NCI-H2081 treated with DMSO at 0.1 percent for 48 hours (cell line): ENCODE measurements around the gene BAMBI.

Experiments used
- DNase-seq: peaks from one replicate; lab custom pipeline; 2025; lab: John Stamatoyannopoulos, UW

Gene BAMBI

DNA sequence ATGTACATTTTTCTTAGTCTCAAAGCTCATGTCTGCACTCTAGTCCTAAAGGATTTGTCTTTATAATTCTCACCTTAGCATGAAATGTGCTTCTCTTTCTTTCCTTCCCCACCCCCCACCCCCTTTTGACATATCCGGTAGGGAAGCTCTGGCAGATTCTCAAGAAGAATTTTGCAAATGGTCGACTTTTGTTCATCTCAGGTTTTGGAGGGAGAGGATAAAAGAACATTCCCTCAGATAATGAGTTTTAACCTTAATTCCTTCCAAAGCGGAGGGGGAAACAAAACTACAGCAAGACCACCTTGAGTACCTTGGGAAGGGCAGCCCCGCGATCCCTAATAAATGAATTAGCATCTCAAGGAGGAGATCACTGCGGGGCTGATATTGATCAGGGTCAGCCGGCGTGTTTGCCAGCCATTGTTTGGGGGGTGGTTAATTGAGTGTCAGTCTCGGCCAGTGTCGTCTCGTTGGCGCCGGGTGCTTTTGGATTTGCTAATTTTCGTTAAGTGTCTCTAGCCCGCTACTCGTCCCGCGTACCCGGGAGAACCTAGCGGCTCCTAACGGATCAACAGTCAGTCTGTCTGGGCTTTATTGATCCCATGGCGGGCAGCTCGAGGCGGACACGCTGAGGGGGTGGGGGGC is 874 bp upstream of the BAMBI start:
- DNase-seq, result no peak

DNA sequence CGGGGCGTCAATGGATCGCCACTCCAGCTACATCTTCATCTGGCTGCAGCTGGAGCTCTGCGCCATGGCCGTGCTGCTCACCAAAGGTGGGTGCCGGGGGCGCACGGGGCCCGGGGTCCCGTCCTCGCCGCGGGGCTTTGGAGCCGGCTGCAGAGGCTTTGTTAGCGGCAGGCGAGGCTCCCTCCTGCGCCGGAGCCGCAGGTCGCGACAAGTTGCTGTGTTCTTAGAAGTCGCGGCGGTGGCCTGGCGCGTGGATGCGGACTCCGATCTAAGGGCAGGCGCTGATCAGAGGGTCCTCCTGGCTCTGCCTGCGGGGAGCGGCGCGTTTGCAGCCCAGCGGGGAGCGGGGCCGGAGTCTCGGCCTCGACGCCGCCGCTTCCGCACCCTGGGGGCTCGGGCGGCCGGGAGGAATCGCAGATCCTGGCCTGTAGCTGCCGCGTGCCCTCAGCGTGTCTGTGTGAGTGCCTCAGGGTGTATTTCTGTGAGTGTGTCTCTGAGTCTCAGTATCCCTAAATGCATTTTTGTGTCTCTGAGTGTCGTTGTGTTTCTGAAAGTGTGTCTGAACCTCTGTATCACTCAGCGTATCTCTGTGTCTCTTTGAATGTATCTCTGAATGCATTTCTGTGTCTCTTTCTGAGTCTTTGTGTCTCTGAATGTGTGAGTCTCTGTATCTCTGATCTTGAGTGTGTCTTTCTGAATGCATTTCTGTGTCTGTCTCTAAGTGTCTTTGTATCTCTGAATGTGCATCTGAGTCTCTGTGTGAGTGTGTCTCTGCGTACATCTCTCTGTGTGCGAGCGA is 766 bp downstream of the BAMBI start:
- no peak for DNase-seq

DNA sequence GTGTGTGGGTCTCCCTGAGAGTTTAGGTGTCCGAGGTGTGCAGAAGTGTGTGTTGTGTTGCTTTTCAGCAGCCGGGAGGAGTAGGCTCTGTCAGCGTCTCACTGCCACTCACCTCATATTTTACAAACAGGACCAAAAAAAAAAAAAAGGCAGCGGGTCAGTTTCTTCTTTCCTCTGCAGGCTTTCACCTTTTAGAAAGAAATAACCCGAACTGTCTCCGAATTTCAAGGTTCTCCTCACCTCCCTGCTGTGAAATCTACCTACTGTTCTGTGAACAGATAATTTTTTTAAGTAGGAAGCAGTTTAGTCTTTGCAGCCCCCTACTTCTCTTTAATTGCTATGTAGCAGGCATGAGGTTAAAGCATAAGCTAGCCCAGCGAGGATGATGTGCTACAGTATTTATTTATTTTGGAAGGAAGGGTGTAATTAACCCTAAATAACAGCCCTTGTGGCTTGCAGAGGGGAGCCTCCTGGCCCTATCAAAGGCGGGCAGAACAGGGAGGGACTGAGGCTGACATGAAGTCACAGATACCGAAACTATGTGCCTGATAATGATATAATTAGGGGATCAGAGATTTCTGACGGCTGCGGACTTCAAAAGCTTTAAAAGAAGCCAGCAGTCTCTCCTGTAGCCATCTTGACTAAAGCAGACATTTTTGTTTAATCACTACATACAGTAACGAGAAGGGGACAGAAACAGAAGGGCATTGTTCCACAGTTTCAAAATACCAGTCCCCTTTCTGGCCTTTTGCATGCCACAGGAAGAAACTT is 1.6 kb downstream of the BAMBI start:
- DNase-seq, result peak; percentile 25

DNA sequence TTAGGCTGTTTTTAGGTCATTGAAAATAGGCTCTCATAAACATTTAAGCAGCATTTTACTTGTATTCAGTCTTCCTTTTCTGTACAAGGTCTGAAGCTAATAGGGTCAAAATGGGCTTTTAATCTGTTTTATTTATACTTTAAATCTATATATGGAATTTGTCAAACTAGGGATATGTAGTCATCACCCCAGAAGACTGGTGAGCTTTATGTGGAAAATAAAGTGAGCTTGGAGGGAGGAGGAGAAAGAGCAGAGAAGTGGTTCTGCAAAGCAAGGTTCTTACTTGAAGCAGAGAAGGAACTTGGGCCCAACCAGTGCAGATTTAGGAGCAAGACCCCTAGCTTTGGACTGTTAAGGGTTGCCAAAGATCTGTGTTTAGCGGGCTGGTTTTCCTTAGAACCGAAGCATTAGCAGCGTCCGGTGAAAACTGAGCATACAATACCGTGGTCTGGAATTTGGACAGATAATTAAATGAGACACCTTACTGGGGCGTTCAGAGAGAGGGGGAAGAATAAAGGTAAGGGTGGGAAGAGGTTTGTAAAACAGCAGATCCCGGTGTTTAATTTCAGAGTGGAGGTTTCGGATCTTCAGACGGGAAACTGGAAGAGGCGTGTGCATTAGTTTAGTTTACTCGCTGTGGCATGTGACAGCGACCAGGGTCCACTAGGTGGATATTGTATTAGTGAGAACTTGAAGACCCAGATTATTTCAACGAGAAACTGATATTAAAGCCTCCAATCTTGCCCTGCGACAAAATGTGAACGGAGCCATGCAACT is 2.4 kb downstream of the BAMBI start:
- no peak for DNase-seq

DNA sequence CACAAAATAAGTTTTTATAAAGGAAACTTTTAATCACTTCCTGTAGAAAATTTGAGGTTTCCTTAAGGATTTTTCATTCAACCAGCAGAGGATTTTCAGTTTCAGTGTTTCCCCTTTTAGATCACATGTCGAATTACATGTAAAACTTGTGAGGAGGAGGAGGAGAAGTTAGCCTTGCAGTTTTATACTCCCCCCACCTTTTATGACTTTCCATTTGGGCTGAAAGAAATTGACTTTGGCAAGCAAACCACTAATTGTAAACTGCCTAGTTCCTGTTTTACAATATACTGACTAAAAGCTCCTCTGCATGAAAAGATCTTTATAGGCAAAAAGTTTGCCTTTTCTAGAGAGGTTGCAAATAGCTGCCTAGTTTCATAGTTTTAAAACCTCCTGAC is 3.0 kb downstream of the BAMBI start:
- DNase-seq, result no peak

DNA sequence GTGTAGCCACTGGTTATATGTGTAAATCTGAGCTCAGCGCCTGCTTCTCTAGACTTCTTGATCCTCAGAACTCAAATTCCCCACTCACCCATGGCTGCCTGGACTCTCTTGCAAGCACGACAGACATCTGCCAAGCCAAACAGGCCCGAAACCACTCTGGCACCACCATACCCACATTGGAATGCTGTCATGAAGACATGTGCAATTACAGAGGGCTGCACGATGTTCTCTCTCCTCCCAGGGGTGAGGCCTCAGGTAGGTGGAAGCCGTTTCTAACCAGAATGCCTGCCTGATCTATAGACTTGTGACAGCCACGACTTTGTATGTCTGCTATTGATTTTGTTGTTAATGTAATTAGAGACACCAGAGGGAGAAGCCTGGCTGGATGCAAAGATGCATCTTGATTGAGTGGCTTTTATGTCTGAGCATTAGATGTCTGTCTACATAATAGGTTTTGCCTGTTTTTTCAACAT is 4.0 kb downstream of the BAMBI start:
- DNase-seq, result no peak

DNA sequence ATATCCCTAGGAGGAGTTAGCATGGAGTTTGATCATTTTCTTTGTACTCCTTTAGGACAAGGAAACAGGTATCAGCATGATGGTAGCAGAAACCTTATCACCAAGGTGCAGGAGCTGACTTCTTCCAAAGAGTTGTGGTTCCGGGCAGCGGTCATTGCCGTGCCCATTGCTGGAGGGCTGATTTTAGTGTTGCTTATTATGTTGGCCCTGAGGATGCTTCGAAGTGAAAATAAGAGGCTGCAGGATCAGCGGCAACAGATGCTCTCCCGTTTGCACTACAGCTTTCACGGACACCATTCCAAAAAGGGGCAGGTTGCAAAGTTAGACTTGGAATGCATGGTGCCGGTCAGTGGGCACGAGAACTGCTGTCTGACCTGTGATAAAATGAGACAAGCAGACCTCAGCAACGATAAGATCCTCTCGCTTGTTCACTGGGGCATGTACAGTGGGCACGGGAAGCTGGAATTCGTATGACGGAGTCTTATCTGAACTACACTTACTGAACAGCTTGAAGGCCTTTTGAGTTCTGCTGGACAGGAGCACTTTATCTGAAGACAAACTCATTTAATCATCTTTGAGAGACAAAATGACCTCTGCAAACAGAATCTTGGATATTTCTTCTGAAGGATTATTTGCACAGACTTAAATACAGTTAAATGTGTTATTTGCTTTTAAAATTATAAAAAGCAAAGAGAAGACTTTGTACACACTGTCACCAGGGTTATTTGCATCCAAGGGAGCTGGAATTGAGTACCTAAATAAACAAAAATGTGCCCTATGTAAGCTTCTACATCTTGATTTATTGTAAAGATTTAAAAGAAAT is 4.8 kb downstream of the BAMBI start:
- no peak for DNase-seq

DNA sequence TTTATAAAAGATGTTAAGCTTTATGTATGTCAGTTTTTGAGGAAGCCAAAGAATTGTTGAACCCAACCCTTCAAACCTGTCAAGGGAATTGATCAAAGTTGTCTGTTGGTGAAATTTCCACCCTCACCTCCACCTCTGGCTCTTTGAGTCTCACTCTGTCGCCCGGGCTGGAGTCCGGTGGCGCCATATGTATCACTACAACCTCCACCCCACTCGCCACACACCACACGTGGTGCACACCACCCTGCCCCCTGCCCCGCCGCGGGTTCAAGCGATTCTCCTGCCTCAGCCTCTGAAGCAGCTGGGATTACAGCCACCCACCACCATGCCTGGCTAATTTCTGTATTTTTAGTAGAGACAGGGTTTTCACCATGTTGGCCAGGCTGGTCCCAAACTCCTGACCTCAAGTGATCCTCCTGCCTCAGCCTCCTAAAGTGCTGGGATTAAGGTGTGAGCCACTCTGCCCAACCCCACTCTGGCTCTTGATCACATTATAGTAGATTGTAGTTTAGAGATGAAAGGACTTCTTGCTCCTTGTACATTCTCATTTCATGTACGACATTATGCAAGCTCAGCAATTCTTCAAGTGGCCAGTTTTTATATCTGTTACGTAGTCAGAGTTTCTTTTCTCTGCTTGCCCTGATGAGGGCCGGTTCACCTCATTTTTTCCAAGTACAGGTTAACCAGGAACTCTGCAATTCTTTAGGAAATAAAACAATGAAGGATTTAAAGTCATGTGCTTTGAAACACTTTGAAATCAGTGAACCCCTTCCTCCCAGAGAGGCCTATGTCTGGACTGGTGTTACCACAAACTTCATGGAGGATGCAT is 7.0 kb downstream of the BAMBI start:
- no peak for DNase-seq

DNA sequence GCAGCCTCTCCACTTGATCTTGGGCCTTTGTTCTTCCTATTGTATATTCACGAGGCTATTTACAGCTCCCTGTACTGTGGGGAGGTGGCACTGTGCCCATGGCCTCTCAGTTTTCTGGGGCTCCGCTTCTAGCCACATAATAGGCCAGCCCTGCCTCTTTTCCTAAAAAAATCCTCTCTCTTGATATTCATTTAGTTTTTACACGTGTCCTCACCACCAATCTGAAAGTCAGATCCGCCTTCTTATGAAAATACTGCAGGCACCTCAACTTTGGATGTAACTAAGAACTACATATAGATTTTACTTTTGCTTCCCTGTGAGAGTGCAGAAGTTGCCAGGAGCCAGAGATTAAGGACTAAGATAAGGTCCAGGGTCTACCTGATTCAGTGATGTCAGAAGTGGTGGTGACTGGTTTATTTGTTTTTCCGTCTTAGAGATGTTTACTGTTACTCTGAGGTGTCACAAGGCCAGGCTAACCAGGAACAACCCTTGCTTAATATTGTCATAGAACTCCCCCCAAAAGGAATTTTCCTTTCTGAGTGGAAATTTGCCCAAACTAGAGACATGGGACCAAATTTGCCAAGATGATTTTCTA is 7.8 kb downstream of the BAMBI start:
- DNase-seq, result no peak

DNA sequence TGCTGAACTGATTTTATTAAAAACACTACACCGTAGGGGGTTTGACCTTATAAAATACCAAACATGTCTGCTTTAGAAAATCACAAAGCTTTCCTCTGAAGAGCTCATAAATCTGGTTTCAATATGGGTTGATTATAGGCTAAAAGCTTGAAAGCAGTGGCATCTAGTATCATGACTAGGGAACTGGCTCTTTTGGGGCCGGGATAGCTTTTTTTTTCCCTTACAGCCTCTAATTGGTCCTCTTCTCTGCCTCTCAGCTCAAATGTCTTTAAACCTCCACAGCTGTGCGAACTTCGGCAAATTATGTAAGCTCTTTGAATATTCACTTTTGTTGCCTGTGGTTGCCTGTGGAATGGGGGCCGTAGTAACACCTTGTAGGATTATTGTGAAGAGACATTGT is 8.4 kb downstream of the BAMBI start:
- no peak for DNase-seq

DNA sequence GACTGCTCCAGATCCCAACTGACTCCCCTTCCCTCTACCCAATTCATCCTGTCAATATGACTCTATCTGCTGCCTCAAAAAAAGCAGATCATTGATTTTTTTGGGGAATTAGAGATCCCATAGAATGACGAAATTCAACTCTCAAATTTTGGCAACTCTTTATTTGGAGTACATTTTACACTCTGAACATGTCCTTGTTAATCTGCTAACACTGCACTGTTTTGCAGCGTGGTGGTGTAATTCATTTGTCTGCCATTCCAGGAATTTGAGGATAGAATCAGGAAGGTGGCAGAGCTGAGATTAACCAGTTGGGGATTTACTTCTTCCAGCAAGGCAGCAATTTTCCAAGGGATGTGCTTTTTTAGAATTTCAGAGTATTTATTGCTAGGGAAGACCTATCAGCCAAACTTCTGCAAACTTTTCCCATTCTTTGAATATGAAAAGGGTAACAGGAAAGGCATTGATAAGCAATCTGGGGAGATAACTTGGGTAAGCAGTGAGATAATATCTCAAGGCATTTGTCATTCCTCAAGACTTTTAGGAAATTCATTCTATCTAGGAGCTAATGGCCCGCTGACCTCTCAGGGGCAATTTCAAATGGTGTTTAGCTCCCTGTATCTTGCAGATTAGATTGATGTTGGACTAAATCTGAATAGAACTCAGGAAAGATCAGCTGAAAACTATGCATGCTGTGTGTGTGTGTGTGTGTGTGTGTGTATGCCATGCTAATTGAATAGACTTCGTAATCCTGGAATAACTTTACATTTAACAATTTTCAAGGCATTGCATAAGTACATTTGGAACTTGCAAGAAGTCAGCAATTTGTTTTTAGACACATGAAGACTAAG is 9.7 kb downstream of the BAMBI start:
- no peak for DNase-seq

DNA sequence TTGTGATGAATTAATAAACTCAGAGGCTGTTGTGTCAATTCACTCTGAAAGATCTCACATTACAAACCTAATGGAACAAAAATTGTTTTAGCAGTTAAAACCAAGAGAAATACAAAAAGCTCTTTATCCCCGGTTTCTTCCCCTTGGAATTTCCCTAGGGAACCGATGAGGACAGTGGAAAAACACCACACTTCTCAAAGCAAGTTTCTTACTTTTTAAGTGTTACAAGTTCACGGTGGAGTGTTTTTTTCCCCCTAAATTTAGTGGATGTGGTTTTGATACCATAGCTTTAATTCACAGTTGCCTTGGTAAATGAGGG is 10.3 kb downstream of the BAMBI start:
- no peak for DNase-seq

DNA sequence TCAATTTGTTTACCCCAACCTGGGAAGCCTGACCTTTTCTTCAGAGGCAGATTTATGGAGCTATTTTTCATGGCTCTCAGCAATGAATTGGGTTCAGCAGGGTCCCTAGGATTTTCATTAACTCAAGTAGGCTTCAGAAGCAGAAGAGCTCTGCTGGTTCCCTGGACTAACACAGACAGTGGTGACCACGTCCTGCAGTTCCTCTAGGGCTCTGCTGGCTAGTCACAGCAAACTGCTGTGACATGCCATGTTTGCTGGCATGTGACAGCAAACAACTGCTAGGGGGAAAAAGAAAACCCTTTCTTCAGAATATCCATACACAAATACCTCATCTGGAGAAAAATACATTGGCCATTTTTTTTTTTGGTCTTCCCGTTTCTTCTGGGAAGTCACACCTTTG is 13.2 kb downstream of the BAMBI start:
- no peak for DNase-seq

DNA sequence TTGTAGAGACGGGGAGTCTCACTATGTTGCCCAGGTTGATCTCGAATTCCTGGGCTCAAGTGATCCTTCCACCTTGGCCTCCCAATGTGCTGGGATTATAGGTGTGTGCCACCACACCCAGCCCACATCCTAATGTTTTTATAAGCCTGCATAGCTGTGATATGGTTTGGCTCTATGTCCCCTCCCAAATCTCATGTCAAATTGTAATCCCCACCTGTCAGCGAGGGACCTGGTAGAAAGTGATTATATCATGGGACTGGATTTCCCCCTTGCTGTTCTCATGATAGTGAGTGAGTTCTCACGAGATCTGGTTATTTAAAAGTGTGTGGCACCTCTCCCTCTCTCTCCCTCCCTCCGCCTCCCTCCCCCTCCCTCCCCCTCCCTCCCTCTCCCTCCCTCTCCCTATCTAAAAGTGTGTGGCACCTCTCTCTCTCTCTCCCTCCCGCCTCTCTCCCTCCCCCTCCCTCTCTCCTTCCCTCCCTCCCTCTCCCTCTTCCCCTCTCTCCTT is 13.9 kb downstream of the BAMBI start:
- DNase-seq, result no peak

DNA sequence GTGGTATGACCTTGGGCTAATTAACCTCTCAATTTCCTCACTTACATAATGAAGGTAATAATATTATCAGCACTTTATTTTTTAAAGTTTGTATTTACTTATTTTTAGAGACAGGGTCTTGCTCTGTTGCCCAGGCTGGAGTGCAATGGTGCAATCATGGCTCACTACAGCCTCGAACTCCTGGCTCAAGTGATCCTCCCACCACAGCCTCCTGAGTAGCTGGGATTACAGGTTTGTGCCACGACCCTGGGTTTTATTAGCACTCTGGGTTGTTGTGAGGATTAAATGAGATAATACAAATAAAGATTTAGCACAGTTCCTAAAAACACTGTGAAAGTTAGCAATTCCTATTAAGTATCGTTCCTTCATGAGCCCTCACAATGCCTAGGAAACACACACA is 14.7 kb downstream of the BAMBI start:
- DNase-seq, result no peak

DNA sequence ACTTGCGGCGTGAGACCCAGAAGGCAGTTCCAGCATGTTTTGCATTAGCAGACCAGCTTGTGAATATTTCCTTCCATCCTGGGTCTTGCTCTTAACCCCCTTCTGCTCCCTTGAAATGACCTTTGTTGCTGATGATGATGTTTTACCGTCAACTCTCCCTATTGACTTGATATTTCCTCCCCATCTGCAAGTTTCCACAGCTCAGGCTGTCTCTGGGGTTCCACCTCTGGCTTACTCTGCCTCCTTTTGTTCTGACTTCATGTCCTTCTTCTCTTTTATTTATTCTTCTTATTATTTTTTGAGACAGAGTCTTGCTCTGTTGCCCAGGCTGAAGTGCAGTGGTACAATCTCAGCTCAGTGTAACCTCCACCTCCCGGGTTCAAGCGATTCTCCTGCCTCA is 17.2 kb downstream of the BAMBI start:
- DNase-seq, result no peak

DNA sequence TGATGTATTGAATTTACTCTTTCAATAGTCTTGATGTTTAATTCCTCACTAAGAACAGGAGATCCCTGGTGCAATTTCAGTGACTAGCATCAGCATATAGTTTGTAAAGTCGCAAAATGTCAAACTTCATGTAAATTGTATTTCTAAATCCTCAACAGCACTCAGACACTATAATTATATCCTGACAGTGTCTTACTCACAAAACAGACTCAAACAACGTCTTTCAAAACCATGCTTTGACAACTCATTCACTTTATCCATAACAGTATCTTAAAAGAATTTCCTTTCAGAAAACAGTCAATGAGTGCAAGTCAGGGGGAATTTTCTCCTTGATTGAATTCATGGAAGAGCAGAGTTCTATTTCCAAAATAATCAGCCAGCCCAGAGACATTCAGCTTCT is 20.8 kb downstream of the BAMBI start:
- DNase-seq, result no peak

DNA sequence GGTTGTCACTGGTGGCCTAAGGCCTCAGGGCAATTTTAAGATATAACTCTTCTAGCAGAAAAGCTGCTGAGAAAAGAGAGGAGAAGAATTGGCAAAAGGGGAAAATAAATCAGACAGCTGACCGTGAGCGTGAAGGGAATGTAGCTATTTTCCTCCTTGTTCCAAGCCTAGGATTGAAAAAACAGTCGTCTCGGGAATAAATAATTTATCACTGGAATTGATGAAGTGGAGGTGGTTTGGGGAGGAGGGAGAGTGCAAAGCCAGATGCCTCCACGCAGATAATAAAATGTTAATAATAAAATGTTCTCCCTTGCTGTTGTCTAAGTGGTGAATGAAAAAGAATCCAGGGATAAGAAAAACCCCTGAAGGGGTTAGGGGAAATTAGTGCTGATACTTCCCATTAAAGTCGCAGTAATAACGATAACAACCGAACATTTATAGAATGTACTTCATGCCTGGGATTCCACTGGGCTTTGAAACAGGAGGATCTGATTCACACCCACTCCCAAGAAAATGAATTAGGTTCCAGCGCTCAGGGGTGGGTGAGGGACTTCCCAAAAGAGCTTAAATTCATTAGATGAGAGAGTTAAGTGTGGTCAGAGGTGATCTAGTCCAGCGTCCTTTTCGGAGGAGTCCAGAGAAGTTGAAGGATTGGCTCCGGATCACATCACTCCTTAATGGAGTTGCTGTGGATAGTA is 27.3 kb downstream of the BAMBI start:
- DNase-seq, result no peak
